Common myeloid progenitor, CD34-positive (primary cell): ENCODE measurements around the gene SLC2A4RG.

Experiments
- CTCF ChIA-PET: fragments of 350-600 bp; sonication (Branson Sonifier 250); formaldehyde crosslinking; loops from one replicate; lab custom pipeline; 2021; ENCODE audit warnings: antibody characterized with exemption; lab: Charles Lee
- POLR2A ChIA-PET: fragments of 350-600 bp; sonication (Branson Sonifier 250); formaldehyde crosslinking; loops from one replicate; lab custom pipeline; 2021; ENCODE audit warnings: antibody characterized with exemption; lab: Charles Lee
- DNase-seq, 3 donors: peaks; one replicate each; pipeline versions ENCODE4 v3.0.0 to v3.0.0-alpha.2; 2013
- H3K27ac ChIP-seq, 2 experiments: 1 replicate in 1 of 2; 2 replicates in 1 of 2; pipeline ENCODE4 v1.7.0; 2013; ENCODE audit warnings: inconsistent platforms in 2 of 2, low read length in 2 of 2, mild to moderate bottlenecking in 2 of 2, low read depth in 1 of 2, moderate library complexity in 1 of 2; ENCODE audit not compliant: severe bottlenecking in 2 of 2, insufficient read depth in 1 of 2, poor library complexity in 1 of 2
- H3K27me3 ChIP-seq, 5 experiments: replicated peaks in 2 of 5; 1 replicate in 3 of 5; 2 replicates in 2 of 5; pipeline versions ENCODE4 v1.6.1 to v1.7.0; 2013; ENCODE audit warnings: low read length in 4 of 5, mild to moderate bottlenecking in 2 of 5, moderate library complexity in 2 of 5, inconsistent platforms in 1 of 5; ENCODE audit not compliant: insufficient read depth in 5 of 5, control insufficient read depth in 4 of 5
- H3K36me3 ChIP-seq, 4 experiments: 1 replicate in 2 of 4; 2 replicates in 2 of 4; pipeline versions ENCODE4 v1.6.1 to v1.7.0; 2013; ENCODE audit warnings: low read length in 3 of 4, control low read depth in 1 of 4, mild to moderate bottlenecking in 1 of 4; ENCODE audit not compliant: control insufficient read depth in 4 of 4, insufficient read depth in 4 of 4
- H3K4me1 ChIP-seq, 4 experiments: 1 replicate in 3 of 4; 2 replicates in 1 of 4; pipeline versions ENCODE4 v1.6.1 to v1.7.1; 2013; ENCODE audit warnings: low read length in 3 of 4, mild to moderate bottlenecking in 3 of 4, control low read depth in 1 of 4, inconsistent platforms in 1 of 4, moderate library complexity in 1 of 4; ENCODE audit not compliant: control insufficient read depth in 4 of 4, insufficient read depth in 4 of 4; ENCODE audit errors: control extremely low read depth in 1 of 4
- H3K4me3 ChIP-seq, 7 experiments: 1 replicate in 4 of 7; 2 replicates in 3 of 7; pipeline versions ENCODE4 v1.5.1 to v1.7.0; 2013; ENCODE audit warnings: mild to moderate bottlenecking in 7 of 7, low read length in 6 of 7, moderate library complexity in 6 of 7, inconsistent platforms in 2 of 7, low read depth in 2 of 7, control low read depth in 1 of 7; ENCODE audit not compliant: insufficient read depth in 4 of 7, control insufficient read depth in 1 of 7; ENCODE audit errors: extremely low read depth in 1 of 7
- H3K9me3 ChIP-seq, 5 experiments: 1 replicate in 4 of 5; 2 replicates in 1 of 5; pipeline versions ENCODE4 v1.6.1 to v1.7.1; 2013; ENCODE audit warnings: low read length in 4 of 5, mild to moderate bottlenecking in 2 of 5, inconsistent platforms in 1 of 5, low read depth in 1 of 5, moderate library complexity in 1 of 5; ENCODE audit not compliant: control insufficient read depth in 4 of 5, insufficient read depth in 2 of 5; ENCODE audit errors: control extremely low read depth in 1 of 5
- WGBS: methylation state at CpG from one replicate; pipeline ENCODE4 v1.1.5; 2013; ENCODE audit not compliant: insufficient coverage; 5-methylcytosine and 5-hydroxymethylcytosine counted together

Gene SLC2A4RG

GRCh38 chr20:63745961-63746731 lies 6.6 kb downstream of the SLC2A4RG start:
- H3K36me3 ChIP-seq = peaks cover 0 to 33% (median 11%) of the 10 kb centered on the region in 4 experiments
- 98% methylated on average over 20 of the region's 26 CpGs for WGBS
- no peak overlapping the region for H3K4me3 ChIP-seq
- ChIA-PET CTCF (no interaction called here), POLR2A (no interaction called here)
- DNase-seq = no peak
- peaks cover 0 to 12% (median 9%) of the 10 kb centered on the region in 4 experiments for H3K4me1 ChIP-seq
- H3K9me3 ChIP-seq = no peaks in the 10 kb centered on the region
- H3K27ac ChIP-seq = no peak overlapping the region
- H3K27me3 ChIP-seq = no peaks in the 10 kb centered on the region

GRCh38 chr20:63746751-63747315 lies 7.3 kb downstream of the SLC2A4RG start:
- CTCF ChIA-PET = no interaction called here
- DNase-seq = no peak
- H3K4me1 ChIP-seq = peaks cover 0 to 8% (median 5%) of the 10 kb centered on the region in 4 experiments
- no peaks in the 10 kb centered on the region for H3K9me3 ChIP-seq
- no peak overlapping the region for H3K4me3 ChIP-seq
- POLR2A ChIA-PET = no interaction called here
- H3K27me3 ChIP-seq = no peaks in the 10 kb centered on the region
- 97% methylated on average over 37 of the region's 47 CpGs for WGBS
- no peak overlapping the region for H3K27ac ChIP-seq
- H3K36me3 ChIP-seq = peaks cover 0 to 33% (median 11%) of the 10 kb centered on the region in 4 experiments

DNA sequence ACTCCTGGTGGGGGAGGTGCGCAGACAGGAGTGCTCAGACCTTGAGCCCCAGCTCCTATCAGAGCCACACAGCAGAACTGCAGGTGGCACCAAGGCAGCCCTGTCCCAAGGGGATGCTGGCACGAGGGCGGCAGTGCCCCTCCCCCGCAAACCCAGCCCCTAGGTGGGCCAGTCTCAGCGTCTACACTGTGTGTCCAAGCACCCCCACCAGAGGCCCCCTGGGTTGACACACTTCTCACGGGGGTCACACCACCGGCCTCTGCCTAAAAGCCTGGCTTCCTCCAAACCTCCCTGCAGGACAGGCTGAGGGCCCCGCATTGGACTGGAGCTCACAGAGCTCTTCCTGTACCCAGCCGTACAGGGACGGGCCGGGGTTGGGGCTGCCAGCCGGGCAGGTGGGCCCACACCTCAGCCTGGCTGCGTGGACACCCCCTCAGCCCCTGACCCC lies 8.1 kb downstream of the SLC2A4RG start:
- Histone ChIP-seq H3K27me3 (no peaks in the 10 kb centered on the region), H3K27ac (no peak overlapping the region), H3K4me1 (peaks cover 0 to 7% (median 5%) of the 10 kb centered on the region in 4 experiments), H3K4me3 (no peak overlapping the region), H3K9me3 (no peaks in the 10 kb centered on the region), H3K36me3 (peaks cover 0 to 26% (median 10%) of the 10 kb centered on the region in 4 experiments)
- WGBS = 94% methylated on average over 10 of the region's 13 CpGs
- ChIA-PET CTCF (no interaction called here), POLR2A (interaction anchor here (0.5 kb wide), 1 partner anchor 18 kb away, joined by 3 read pairs; no protein-coding TSS in a partner anchor)
- DNase-seq = no peak

GRCh38 chr20:63748070-63748933 lies 8.7 kb downstream of the SLC2A4RG start:
- no peak overlapping the region for H3K27ac ChIP-seq
- no peaks in the 10 kb centered on the region for H3K9me3 ChIP-seq
- no peak overlapping the region for H3K4me3 ChIP-seq
- DNase-seq = no peak
- no peaks in the 10 kb centered on the region for H3K27me3 ChIP-seq
- ChIA-PET CTCF (no interaction called here), POLR2A (no interaction called here)
- WGBS = 89% methylated on average over 15 of the region's 20 CpGs
- H3K36me3 ChIP-seq = peaks cover 0 to 23% (median 7%) of the 10 kb centered on the region in 4 experiments
- H3K4me1 ChIP-seq = peaks cover 0 to 7% (median 5%) of the 10 kb centered on the region in 4 experiments

GRCh38 chr20:63748934-63749270 lies 9.3 kb downstream of the SLC2A4RG start:
- ChIA-PET POLR2A (no interaction called here), CTCF (no interaction called here)
- no peaks in the 10 kb centered on the region for H3K9me3 ChIP-seq
- H3K4me3 ChIP-seq = no peak overlapping the region
- peaks cover 0 to 18% (median 5%) of the 10 kb centered on the region in 4 experiments for H3K36me3 ChIP-seq
- no peak for DNase-seq
- H3K27me3 ChIP-seq = no peaks in the 10 kb centered on the region
- 84% methylated on average over 8 of the region's 11 CpGs for WGBS
- peaks cover 0 to 7% (median 5%) of the 10 kb centered on the region in 4 experiments for H3K4me1 ChIP-seq
- H3K27ac ChIP-seq = no peak overlapping the region

DNA sequence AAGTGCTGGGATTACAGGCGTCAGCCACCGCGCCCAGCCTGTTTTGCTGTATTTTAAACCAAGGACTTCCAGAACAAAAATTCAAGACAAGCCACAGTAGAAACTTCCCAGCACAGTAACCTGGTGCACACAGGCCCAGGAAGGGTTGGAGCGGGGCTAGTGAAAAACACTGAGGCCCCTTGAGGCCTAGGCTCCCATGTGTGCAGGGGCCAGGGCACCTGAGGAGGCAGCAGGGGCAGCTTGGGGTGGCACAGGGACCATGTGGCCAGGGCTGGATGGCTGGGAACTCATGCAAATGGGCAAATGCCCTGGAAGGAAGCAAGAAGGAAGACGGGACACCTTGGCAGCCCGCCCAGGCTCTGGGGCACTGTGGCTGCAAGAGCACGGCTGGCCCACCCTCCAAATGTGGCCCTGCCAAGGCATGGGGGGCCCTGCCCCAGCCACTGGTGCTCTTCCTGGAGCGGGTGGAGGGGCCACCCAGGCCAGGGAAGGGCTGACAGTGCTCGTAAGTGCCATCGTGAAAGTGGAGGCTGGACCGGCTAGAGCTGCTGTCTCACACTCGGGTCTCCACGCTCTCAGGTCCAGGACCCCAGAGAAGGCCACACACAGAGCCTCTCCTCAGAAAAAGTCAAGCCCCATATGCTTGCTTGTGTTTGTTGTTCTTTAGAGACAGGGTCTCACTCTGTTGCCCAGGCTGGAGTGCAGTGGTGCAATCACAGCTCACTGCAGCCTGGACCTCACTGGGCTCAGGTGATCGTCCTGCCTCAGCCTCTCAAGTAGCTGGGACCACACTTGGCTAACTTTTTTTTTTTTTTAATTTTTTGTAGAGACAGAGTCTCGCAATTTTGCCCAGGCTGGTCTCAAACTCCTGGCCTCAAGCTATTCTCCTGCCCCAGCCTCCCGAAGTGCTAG lies 10.3 kb downstream of the SLC2A4RG start:
- 90% methylated on average over 13 of the region's 16 CpGs for WGBS
- Histone ChIP-seq H3K27ac (no peak overlapping the region), H3K4me1 (peaks cover 0 to 7% (median 5%) of the 10 kb centered on the region in 4 experiments), H3K4me3 (no peak overlapping the region), H3K36me3 (peaks cover 0 to 13% (median 4%) of the 10 kb centered on the region in 4 experiments), H3K9me3 (no peaks in the 10 kb centered on the region), H3K27me3 (no peaks in the 10 kb centered on the region)
- POLR2A ChIA-PET = no interaction called here
- CTCF ChIA-PET = interaction anchor here (0.6 to 2.1 kb wide), 5 partner anchors 11 to 272 kb away, joined by 3 to 6 read pairs (median 3); no protein-coding TSS in a partner anchor
- DNase-seq = no peak
